Fibroblast of skin of back (primary cell): ENCODE data around the gene TKTL1. TPM values are rescaled to one million over a fixed set of nuclear protein-coding genes. Genes with fewer than 3 reads are reported as not detected.
A peak's percentile ranks its signal among the peaks of the same experiment; 100 is the strongest.
"Not testable (repeated sequence)": the region's sequence is repeated elsewhere in the genome, so short reads cannot be mapped to it uniquely, and the experiment has no call there.

ENCODE experiments used
- DNase-seq: peaks from one replicate; pipeline ENCODE4 v3.0.0-alpha.2; 2013
- polyA plus RNA-seq, 2 experiments: library from polyadenylated mRNA; unstranded; fragments of 120-200 nt; gene quantifications; one replicate each; pipeline ENCODE4 v1.2.1, GENCODE V29; 2013; ENCODE audit not compliant: insufficient read length in 2 of 2

TKTL1 gene, protein sequence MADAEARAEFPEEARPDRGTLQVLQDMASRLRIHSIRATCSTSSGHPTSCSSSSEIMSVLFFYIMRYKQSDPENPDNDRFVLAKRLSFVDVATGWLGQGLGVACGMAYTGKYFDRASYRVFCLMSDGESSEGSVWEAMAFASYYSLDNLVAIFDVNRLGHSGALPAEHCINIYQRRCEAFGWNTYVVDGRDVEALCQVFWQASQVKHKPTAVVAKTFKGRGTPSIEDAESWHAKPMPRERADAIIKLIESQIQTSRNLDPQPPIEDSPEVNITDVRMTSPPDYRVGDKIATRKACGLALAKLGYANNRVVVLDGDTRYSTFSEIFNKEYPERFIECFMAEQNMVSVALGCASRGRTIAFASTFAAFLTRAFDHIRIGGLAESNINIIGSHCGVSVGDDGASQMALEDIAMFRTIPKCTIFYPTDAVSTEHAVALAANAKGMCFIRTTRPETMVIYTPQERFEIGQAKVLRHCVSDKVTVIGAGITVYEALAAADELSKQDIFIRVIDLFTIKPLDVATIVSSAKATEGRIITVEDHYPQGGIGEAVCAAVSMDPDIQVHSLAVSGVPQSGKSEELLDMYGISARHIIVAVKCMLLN
- not detected for polyA plus RNA-seq (2013, experiment 1 of 2; ENCODE audit: insufficient read length)
- polyA plus RNA-seq (2013, experiment 2 of 2; ENCODE audit: insufficient read length), result not detected

DNA sequence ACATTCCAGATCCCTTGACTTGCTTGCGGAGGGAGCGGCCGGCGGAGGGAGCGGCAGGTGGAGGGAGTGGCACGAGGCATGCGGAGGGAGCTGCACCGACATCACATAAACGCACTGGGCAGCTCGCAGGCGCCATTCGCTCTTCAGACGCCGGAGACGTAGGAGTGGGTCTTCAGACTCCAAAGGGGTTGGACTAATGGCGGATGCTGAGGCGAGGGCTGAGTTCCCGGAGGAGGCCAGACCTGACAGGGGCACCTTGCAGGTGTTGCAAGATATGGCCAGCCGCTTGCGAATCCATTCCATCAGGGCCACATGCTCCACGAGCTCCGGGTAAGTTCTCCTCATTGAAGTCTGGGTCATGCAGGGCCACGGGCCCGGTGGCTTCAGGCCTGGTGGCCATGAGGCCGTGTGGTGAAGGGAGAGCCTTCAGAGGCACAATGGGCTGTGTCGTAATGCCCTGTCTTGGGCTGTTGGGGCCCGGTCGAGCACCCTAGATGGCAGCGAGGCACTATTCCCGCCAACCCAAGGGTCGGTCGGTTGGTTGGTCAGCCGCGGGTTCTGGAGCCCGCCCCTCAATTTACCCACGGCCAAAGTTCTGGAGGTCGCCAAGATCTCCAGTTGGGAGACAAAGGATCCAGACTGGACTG is at the start of gene TKTL1:
Gene TKTL1, plus strand, starts transcription at position 132 of the 647 bp plus-strand sequence. Its CDS starts 65 bp downstream, at position 197.
- DNase-seq, result no peak

DNA sequence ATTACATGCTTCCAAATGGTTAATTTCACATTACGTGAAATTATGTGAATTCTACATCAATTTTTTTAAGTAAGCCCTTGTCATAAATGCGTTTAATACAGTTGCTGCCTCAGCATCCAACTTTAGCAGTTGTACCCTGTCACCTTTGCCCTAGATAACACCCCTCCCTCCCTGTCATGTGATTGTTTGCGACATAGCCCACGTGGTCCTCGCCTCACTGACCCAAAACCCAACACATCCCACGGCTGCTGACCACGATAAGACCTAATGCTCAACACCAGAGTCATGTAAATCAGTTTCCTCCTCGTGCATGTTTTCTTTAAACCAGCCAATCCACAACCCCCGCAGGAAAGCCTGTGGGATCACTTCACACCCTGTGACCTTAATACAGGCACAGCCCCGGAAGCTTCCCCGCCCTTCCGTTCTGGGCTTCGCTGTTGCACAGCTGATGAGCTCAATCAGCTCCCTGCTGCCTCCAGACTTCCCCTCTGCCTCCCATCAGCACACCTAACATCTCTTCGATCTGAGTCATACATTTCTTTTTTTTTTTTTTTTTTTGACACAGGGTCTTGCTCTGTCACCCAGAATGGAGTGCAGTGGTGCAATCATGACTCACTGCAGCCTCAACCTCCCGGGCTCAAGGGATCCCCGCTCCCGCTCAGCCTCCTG is 48.1 kb upstream of the TKTL1 start:
- DNase-seq, result not testable (repeated sequence)

DNA sequence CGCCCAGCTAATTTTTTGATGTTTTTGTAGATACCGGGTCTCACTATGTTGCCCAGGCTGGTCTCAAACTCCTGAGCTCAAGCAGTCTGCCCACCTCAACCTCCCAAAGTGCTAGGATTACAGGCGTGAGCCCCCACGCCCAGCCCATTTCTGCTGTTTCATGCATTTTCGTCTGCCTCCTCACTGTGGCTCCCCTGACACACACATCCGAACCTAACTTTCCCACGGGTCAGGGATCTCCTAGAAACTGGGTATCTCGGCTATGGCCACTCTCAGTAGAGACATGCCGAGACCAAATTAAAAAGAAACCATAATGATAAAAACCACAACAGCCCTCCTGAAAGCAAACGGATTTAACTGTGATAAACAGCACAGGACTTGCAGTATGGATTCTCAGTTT is 47.5 kb upstream of the TKTL1 start:
- DNase-seq, result not testable (repeated sequence)

DNA sequence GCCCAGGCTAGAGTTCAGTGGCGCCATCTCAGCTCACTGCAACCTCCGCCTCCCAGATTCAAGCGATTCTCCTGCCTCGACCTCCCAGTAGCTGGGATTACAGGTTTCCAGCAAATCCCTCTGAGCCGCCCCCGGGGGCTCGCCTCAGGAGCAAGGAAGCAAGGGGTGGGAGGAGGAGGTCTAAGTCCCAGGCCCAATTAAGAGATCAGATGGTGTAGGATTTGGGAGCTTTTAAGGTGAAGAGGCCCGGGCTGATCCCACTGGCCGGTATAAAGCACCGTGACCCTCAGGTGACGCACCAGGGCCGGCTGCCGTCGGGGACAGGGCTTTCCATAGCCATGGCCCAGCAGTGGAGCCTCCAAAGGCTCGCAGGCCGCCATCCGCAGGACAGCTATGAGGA is 38.3 kb upstream of the TKTL1 start, which contains the start of gene OPN1MW3:
Gene OPN1MW3, plus strand, starts transcription at position 301 of the 400 bp plus-strand sequence. Its CDS starts 38 bp downstream, at position 339.
- DNase-seq, result not testable (repeated sequence)

DNA sequence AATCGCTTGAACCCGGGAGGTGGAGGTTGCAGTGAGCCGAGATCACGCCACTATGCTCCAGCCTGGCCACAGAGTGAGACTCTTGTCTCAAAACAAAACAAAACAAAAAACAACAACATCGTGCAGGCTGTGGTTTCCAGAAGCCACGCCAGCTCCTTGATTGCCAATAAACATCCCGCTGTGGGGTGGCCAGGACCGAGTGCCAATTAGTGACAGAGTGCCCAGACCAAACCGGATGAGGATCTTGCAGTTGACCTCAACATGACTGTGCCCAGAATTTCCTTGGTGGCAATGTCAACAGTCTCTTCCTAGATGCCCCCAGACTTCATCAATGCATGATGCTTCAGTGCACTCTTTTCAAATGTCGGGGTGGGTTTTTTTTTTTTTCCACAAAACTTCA is 36.9 kb upstream of the TKTL1 start:
- not testable (repeated sequence) for DNase-seq

DNA sequence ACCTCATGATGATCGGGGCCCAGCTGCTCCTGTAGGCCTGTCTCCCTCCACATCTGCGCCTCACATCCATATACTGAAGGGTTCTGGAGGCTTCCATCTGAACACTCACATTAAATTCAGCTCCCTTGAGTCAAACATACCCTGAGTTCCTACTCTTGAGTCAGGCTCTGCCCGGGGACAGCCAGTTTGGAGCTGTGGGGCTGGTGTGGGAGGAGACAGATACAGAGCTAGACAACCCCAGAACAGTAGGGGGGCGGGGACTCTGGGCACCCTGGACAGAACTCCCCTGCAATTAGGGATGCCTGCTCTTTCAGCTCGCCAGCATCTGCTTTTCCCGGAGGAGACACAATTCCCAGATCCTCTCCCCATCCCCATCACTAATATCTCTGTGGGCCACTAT is 32.5 kb upstream of the TKTL1 start:
- DNase-seq, result not testable (repeated sequence)

DNA sequence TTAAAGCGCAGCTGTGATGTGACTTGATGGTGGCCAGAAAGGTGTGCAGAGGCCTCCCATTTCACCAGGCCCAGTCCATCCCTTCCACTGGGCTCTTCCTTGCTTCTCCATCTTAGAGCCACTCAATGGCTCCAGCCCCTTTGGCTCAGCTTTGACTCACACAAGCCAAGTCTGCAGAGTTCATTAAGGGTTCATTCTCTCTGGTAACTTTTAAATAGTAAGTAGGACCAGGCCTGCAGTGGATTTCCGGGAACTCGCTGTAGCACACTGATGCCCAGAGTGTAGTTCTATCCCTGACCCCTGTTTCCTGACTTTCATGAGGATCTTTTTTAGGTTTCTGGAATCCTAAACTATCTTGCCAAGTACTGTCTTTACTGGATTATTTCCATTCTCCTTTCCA is 26.4 kb upstream of the TKTL1 start:
- DNase-seq, result not testable (repeated sequence)

DNA sequence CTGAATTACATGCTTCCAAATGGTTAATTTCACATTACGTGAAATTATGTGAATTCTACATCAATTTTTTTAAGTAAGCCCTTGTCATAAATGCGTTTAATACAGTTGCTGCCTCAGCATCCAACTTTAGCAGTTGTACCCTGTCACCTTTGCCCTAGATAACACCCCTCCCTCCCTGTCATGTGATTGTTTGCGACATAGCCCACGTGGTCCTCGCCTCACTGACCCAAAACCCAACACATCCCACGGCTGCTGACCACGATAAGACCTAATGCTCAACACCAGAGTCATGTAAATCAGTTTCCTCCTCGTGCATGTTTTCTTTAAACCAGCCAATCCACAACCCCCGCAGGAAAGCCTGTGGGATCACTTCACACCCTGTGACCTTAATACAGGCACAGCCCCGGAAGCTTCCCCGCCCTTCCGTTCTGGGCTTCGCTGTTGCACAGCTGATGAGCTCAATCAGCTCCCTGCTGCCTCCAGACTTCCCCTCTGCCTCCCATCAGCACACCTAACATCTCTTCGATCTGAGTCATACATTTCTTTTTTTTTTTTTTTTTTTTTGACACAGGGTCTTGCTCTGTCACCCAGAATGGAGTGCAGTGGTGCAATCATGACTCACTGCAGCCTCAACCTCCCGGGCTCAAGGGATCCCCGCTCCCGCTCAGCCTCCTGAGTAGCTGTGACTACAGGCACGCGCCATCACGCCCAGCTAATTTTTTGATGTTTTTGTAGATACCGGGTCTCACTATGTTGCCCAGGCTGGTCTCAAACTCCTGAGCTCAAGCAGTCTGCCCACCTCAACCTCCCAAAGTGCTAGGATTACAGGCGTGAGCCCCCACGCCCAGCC is 10.9 kb upstream of the TKTL1 start:
- DNase-seq, result not testable (repeated sequence)

DNA sequence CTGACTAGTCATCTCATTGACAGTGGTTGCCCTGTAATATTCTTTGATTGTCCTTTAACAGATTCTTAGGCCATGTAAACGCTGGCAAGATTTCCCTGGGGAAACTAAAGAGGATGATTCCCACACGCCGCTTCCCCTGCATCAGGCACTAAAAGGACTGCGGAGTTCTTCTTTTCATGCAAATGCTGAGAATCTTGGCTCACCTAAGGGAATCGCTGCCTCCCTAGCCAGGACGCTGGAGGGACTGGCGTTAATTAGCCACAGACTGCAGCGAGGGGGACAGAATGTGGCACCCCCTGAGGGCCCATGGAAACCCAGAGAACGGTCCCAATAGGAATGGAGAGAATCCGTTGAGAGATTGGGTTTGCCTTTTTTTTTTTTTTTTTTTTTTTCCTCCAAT is 9.2 kb upstream of the TKTL1 start:
- DNase-seq, result not testable (repeated sequence)

DNA sequence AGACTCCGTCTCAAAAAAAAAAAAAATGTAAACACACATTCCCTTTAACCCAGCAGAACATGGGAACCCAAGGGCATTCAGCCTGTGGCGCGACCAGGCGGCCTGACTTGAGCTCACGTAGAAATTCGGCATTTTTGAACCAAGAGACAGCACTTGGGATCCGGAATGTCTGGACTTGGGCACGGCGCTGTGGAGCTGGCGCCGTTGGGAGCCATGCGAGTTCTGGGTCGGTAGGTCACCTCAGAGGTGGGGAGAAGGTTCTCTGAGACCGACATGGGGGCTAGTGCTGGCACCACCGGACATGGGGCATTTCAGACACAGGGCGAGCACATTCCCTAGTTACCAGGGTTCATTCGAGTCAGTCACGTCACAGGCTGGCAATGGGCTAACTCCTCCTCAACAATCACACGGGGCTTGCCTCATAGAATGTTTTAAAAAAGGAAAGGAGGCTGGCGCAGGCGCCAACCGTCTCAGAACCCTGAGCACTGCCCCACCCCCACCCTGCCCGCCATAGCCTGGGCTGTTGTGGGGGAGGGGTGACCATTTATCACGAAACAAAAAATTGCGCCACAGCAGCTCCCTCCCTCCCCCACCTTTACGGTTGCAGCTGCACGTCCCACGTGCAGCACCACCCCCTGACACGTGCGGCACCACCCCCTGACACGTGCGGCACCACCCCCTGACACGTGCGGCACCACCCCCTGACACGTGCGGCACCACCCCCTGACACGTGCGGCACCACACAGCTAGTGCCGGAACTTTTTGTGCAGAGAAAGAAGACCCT is 612 bp upstream of the TKTL1 start, which contains the start of gene TEX28:
Gene TEX28, minus strand, starts transcription at position 334 of the 784 bp plus-strand sequence. CDS start 3,007 bp downstream, outside the sequence.
- DNase-seq, result no peak

DNA sequence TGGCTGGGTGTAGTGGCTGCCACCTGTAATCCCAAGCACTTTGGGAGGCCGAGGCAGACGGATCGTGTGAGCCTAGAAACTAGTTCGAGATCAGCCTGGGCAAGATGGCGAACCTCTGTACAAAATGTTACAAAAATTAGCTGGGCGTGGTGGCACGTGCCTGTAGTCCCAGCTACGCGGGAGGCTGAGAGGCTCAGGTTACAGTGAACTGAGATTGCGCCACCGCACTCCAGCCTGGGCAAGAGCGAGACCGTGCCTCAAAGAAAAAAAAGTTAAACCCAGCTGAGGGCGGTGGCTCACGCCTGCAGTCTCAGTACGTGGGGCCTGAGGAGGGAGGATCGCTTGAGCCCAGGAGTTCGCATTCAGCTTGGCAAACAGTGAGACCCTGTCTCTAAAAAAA is 1.1 kb downstream of the TKTL1 start:
- DNase-seq, result no peak

DNA sequence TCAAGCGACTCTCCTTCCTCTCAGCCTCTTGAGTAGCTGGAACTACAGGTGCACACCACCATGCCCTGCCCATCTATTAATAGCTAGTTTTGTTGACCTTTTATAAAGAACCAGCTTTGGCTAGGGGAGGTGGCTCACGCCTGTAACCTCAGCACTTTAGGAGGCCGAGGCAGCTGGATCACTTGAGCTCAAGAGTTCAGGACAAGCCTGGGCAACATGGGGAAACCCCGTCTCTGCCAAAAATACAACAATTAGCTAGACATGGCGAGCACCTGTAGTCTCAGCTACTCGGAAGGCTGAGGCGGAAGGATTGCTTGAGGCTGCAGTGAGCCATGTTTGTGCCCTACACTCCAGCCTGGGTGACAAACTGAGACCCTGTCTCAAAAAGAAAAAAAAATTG is 2.7 kb downstream of the TKTL1 start:
- DNase-seq, result no peak

DNA sequence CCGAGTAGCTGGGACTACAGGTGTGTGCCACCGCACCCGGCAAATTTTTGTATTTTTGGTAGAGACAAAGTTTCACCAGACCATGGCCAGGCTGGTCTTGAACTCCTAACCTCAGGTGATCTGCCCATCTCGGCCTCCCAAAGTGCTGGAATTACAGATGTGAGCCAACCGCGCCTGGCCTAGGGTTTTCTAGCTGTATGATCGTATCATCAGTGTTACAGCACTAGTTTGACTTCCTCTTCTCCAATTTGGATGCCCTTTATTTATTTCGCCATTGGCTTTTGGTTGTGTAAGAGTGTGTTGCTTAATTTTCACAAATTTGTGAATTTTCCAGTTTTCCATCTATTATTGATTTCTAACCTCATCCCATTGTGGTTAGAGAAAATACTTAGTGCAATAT is 5.2 kb downstream of the TKTL1 start:
- DNase-seq, result no peak

DNA sequence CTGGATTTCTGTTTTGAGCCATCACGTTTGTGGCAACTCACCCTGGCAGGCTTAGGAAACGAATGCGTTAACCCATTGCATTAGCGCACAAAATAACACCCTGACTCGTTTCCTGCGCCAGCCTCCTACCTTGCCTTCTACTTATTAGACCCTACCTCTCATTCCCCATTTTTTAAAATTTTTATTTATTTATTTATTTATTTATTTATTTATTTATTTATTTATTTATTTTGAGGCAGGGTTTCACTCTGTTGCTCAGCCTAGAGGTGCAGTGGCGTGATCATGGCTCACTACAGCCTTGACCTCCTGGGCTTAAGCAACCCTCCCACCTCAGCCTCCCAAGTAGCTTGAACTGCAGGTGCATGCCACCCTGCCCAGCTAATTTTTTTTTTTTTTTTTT is 7.4 kb downstream of the TKTL1 start:
- DNase-seq, result not testable (repeated sequence)

DNA sequence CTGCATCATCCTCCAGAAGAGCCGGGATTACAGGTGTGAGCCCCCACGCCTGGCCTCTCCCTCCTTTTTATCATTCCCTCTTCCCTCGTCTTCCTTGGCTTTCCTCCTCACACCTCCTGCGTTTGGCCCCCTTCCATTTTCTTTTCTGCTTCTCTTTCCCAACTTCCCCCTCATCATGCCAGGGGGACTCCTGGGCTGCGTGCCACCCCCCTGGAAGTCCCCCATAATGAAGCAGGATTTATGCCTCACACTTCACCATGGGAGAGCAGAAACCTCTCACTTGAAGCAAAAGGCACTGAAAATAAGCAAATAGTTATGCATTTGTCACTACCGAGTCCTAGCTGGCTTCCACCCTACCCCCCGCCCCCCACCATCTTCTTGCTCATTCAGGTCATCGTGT is 7.9 kb downstream of the TKTL1 start:
- no peak for DNase-seq

DNA sequence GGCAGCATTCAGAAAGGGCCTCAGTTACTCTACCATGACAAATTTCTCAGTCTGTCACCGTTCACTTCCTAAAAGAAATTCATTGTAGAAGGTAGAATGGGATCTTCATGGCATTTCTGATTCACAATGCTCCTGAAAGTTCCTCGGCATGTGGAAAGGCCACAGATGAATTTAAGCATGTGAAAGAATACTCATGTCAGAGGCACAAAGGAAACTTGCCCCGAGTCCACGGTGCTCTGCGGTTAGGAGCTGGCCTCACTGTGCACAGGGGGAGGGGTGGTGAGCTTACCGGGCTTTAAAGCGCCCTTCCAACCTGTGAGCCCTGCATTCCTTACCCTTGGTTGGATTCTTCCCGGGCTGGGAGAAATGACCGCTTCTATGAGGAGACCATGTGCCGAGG is 9.3 kb downstream of the TKTL1 start:
- no peak for DNase-seq

DNA sequence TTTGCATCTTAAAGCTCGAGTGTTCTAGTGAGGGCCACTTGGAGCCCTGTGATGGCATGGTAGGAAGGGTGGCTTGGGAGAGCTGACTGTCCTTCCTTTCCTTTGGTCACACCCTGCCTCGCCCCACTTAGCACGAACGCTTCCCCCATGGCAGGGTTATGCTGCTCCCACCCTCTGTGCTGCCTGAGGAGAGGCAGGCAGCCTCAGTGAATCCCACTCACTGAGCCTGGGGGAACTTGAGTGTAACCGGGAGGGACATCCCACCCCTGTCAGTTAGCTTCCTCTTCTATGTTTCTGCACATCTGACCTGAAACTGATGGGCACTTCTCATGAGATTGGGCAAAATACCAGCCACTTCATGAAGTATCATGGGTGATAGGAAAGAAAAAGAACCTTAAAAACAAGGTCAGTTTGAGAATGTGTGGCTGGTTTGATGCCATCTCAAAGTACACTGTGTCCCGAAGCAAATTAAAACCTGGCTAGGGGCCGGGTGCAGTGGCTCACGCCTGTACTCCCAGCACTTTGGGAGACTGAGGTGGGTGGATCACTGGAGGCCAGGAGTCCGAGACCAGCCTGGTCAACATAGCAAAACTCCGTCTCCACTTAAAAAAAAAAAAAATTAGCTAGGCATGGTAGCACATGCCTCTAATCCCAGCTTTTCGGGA is 10.1 kb downstream of the TKTL1 start:
- DNase-seq, result no peak

DNA sequence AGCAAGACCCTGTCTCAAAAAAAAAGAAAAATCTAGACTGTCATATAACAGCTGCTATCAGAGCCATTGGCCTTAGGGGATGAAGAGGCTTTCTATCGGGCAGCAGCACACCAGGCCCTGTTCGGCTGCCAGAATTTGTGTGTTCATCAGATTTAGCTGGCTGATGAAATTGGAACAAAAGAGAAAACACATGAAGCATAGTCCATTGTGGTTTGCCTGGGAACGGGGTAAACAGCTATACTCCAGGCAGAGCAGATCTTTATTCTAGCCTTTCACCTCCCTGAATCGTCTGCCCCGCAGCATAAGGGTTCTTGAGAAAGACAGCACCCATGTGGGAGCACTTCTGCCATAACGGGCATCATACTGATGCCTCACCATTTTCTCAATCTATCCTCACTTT is 11.6 kb downstream of the TKTL1 start:
- DNase-seq, result no peak

DNA sequence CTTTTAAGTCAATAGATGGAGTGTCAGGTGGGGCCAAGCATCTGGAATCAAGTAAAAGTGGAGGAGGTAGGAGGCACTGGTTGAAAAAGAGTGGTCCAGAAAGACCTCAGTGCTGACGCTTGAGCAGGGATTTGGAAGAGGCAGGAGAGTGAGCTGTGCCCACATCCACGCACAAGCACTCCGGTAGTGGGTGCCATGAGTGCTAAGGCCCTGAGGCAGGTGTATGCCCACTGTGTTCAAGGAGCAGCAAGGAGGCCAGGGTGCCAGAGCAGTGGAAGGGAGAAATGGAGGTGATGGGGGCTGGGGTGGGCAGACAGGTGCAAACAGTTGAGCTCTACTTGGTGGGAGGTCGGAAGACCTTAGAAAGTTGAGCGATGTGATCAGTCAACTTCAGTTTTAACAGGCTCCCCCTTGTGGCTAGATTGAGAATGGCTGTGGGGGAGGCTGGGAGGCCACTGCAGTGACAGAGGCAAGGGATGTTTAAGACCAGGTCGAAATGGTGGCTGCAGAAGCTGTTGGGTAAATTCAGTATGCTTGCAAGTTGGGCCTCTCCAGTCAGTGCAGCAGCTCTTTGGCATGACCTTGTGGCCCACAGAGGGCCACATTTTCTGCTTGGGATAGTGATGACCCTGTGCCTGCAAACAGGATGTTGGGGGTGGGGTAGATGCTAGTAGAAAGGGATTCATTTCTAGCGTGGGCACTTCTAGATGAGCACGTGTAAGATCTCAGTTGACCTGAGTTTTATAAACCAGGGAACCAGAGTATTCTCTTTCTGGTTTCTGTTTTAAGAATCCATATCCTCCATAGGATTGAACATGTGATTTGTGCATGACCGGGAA is 12.7 kb downstream of the TKTL1 start:
- peak; percentile 42 for DNase-seq
